KMS-11 (cell line): ENCODE results near the gene KCNK6.

Experiments used
- H2AFZ ChIP-seq: fragments of 200-600 bp; sonication (generic); 2 replicates; pipeline ENCODE4 v1.6.1; 2016; ENCODE audit warnings: antibody characterized with exemption, mixed run types, low read depth
- H3K27ac ChIP-seq: fragments of 200-600 bp; sonication (generic); 2 replicates; pipeline ENCODE4 v1.6.1; 2016; ENCODE audit warnings: mild to moderate bottlenecking, mixed run types
- H3K27me3 ChIP-seq: fragments of 200-600 bp; sonication (generic); 2 replicates; pipeline ENCODE4 v1.6.1; 2017; ENCODE audit warnings: mild to moderate bottlenecking, low read depth, mixed run types, moderate library complexity; ENCODE audit not compliant: insufficient read depth
- H3K36me3 ChIP-seq: fragments of 200-600 bp; sonication (generic); 2 replicates; pipeline ENCODE4 v1.6.1; 2017; ENCODE audit warnings: mild to moderate bottlenecking, mixed run types; ENCODE audit not compliant: insufficient read depth
- H3K4me1 ChIP-seq: fragments of 200-600 bp; sonication (generic); 2 replicates; pipeline ENCODE4 v1.6.1; 2016; ENCODE audit warnings: mild to moderate bottlenecking, low read depth, mixed run types; ENCODE audit not compliant: poor library complexity, severe bottlenecking
- H3K4me2 ChIP-seq: fragments of 200-600 bp; sonication (generic); 2 replicates; pipeline ENCODE4 v1.7.0; 2016; ENCODE audit warnings: mild to moderate bottlenecking, mixed run types
- H3K4me3 ChIP-seq: fragments of 200-600 bp; sonication (generic); IDR thresholded peaks from 2 replicates; pipeline ENCODE4 v1.6.1; 2017; ENCODE audit warnings: low read depth, low read length, mixed read lengths; ENCODE audit not compliant: insufficient read depth
- H3K79me2 ChIP-seq: fragments of 200-600 bp; sonication (generic); 2 replicates; pipeline ENCODE4 v1.6.1; 2016; ENCODE audit warnings: low read depth, mixed run types; ENCODE audit not compliant: insufficient read depth
- H3K9ac ChIP-seq: fragments of 200-600 bp; sonication (generic); 2 replicates; pipeline ENCODE4 v1.6.1; 2016; ENCODE audit warnings: mild to moderate bottlenecking, mixed run types
- H4K20me1 ChIP-seq: fragments of 200-600 bp; sonication (generic); 2 replicates; pipeline ENCODE4 v1.6.1; 2016; ENCODE audit warnings: mild to moderate bottlenecking, mixed run types; ENCODE audit not compliant: insufficient read depth
- CTCF ChIP-seq: fragments of 200-600 bp; sonication (generic); conservative IDR thresholded peaks from 2 replicates; pipeline ENCODE4 v1.6.1; 2017; ENCODE audit warnings: low read depth, mild to moderate bottlenecking, antibody characterized with exemption, low read length, moderate library complexity, mixed read lengths

KCNK6 gene

GRCh38 chr19:38326591-38326990, 6.9 kb downstream of the KCNK6 start:
- Histone ChIP-seq H3K9ac (no peak overlapping the region), H3K79me2 (no peaks in the 10 kb centered on the region), H4K20me1 (no peaks in the 10 kb centered on the region), H3K36me3 (no peaks in the 10 kb centered on the region), H3K4me1 (no peaks in the 10 kb centered on the region), H3K27ac (no peak overlapping the region), H3K27me3 (peaks cover 10% of the 10 kb centered on the region; the same call in 1 of the 2 replicates), H3K4me3 (no peak overlapping the region), H2AFZ (no peak overlapping the region), H3K4me2 (no peak overlapping the region)
- TF ChIP-seq CTCF = no peak

GRCh38 chr19:38329651-38330050, 10.0 kb downstream of the KCNK6 start:
- Histone ChIP-seq H3K79me2 (no peaks in the 10 kb centered on the region), H3K4me3 (no peak overlapping the region), H3K4me1 (no peaks in the 10 kb centered on the region), H3K9ac (no peak overlapping the region), H3K4me2 (no peak overlapping the region), H3K36me3 (no peaks in the 10 kb centered on the region), H4K20me1 (no peaks in the 10 kb centered on the region), H3K27ac (no peak overlapping the region), H3K27me3 (0 out of 2 replicates have a peak, but pooled peaks cover 3% of the 10 kb centered on the region), H2AFZ (no peak overlapping the region)
- no peak for TF ChIP-seq CTCF

GRCh38 chr19:38331728-38332127, 12.1 kb downstream of the KCNK6 start:
- Histone ChIP-seq H4K20me1 (no peaks in the 10 kb centered on the region), H3K27ac (no peak overlapping the region), H3K4me2 (no peak overlapping the region), H3K4me1 (no peaks in the 10 kb centered on the region), H3K4me3 (no peak overlapping the region), H3K79me2 (no peaks in the 10 kb centered on the region), H3K9ac (no peak overlapping the region), H3K36me3 (no peaks in the 10 kb centered on the region), H3K27me3 (0 out of 2 replicates have a peak, but pooled peaks cover 3% of the 10 kb centered on the region), H2AFZ (no peak overlapping the region)
- TF ChIP-seq CTCF = no peak

- H3K4me1 ChIP-seq = peaks cover 6% of the 10 kb centered on the region
- H3K9ac ChIP-seq = no peak overlapping the region
- H3K36me3 ChIP-seq = no peaks in the 10 kb centered on the region
- no peak for TF ChIP-seq CTCF
- no peaks in the 10 kb centered on the region for H3K27me3 ChIP-seq
- H3K27ac ChIP-seq = no peak overlapping the region
- H3K79me2 ChIP-seq = no peaks in the 10 kb centered on the region
- H2AFZ ChIP-seq = no peak overlapping the region
- no peaks in the 10 kb centered on the region for H4K20me1 ChIP-seq
- H3K4me3 ChIP-seq = no peak overlapping the region
- no peak overlapping the region for H3K4me2 ChIP-seq
These were observed 13.6 kb downstream of the KCNK6 start for GRCh38 chr19:38333245-38333644.
